ENCODE results near the gene DLG2.

DLG2 gene

DNA sequence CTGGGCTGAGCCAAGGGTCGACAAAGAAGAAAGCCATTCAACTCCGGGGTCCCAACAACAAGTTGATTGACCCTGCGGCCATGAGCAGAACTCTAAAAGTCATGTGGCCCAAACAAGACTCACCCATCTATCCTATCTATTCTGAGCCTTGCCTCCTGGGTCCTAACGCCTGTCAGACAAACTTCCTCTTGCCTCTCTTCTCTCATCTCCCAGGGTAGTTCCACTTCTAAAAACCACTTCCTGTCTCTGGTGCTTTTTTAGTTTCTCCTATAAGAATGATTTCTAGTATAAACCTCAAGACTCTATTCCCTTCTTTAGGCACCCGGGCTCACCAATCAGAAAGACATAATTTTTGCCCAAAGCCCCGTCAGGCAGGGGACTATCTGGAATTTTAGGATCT lies 530.2 kb downstream of the DLG2 start:
- H3K4me3 ChIP-seq (ENCODE audit: low read depth, low read length), result no peak overlapping the region
- no peak for TF ChIP-seq CTCF (IDR thresholded peaks at IDR 0.05; ENCODE audit: low read depth, low read length)

GRCh38 chr11:85095239-85095638 lies 531.9 kb downstream of the DLG2 start:
- TF ChIP-seq CTCF (IDR thresholded peaks at IDR 0.05; ENCODE audit: low read depth, low read length), result no peak
- no peak overlapping the region for H3K4me3 ChIP-seq (ENCODE audit: low read depth, low read length)

- H3K4me3 ChIP-seq (ENCODE audit: low read depth, low read length), result no peak overlapping the region
- no peak for TF ChIP-seq CTCF (IDR thresholded peaks at IDR 0.05; ENCODE audit: low read depth, low read length)
Observed at GRCh38 chr11:85094795-85095194, 532.3 kb downstream of the DLG2 start.

GRCh38 chr11:85089654-85090053 lies 537.5 kb downstream of the DLG2 start:
- no peak for TF ChIP-seq CTCF (IDR thresholded peaks at IDR 0.05; ENCODE audit: low read depth, low read length)
- H3K4me3 ChIP-seq (ENCODE audit: low read depth, low read length), result no peak overlapping the region

DNA sequence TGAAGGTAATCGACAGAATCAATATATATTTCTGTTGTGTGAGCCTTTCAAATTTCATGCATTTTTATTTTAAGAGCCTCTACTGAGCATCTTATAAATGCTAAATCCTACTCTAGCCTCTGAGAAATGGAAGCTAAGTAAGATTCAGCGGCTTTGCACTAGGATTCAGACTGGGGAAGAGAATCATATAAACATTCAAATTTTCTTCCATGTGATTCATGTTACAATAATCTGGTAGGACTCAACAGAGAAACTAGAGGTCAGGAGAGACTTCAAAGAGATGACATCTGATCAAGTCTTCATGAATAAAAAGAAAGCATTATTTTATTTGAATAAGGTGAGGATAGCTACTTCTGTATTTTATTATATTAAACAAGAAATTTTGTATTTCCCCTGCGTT lies 538.9 kb downstream of the DLG2 start:
- TF ChIP-seq CTCF (IDR thresholded peaks at IDR 0.05; ENCODE audit: low read depth, low read length), result no peak

DNA sequence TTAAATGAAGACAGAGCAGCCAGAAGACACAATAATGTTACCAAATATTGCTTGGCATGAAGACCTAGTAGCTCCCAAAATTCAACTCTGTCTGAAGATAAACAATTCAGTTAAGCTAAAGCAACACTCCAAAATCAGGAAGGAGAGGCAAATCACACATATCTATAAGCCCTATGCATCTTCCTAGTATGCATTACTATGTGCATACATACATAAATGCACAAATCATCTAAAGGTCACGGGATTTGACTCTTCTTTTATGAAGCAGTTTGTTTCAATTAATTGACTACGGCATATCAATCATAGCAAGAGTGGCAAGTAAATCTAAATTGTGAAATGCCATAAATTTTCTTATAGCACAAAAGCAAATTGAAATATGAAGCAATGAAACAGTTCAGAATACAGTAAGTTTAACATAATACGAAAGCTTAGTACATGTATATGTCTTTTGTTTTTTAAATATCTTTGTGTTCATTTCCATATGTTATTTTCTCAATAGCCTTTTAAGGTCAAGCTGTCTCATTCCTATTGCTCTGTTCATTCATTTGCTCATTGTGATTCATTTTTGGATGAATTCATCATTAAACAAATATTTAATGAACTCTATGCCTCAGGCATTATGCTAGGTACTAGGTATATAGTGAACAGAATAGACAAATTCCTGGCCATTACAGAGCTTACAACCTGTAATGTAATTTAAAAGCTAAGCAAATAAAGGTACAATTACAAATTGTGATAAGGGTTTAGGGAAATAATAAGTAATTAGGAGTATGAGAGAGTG lies 540.5 kb downstream of the DLG2 start:
- TF ChIP-seq CTCF (IDR thresholded peaks at IDR 0.05; ENCODE audit: low read depth, low read length), result no peak
- H3K4me3 ChIP-seq (ENCODE audit: low read depth, low read length), result no peak overlapping the region

More for the DNA sequence above, 538.9 kb downstream of the DLG2 start:
- no peak overlapping the region for H3K4me3 ChIP-seq (ENCODE audit: low read depth, low read length)

- no peak overlapping the region for H3K4me3 ChIP-seq (ENCODE audit: low read depth, low read length)
- TF ChIP-seq CTCF (IDR thresholded peaks at IDR 0.05; ENCODE audit: low read depth, low read length), result no peak
Observed at GRCh38 chr11:85076535-85077330, 550.4 kb downstream of the DLG2 start.

Measured in WI38 (cell line).